ENCODE measurements around the gene KREMEN2. TPM values are rescaled to one million over a fixed set of nuclear protein-coding genes. Genes with fewer than 3 reads are reported as not detected.
A peak's percentile ranks its signal among the peaks of the same experiment; 100 is the strongest.

KREMEN2 gene
- total and polyA plus RNA-seq, 2 of the 13 experiments (the other 11 are each of a cell fraction or from before 2014, with no cell fraction given) = 0.48 to 1.2 TPM

GRCh38 chr16:3013491-3013951 lies 49.4 kb downstream of the KREMEN2 start:
- H3K79me2 ChIP-seq (ENCODE audit: insufficient read depth, low read length) = no peaks in the 10 kb centered on the region
- in situ Hi-C loops (cut with HindIII; ENCODE audit: extremely low pct_ligation_motif_present, low pct_unique_long_range_greater_than_20kb) = no loop called here
- H3K4me2 ChIP-seq (ENCODE audit: low read depth, low read length) = peak overlapping the region; percentile 55
- no peak for FAIRE-seq
- H3K27ac ChIP-seq (ENCODE audit: extremely low read length, insufficient read depth, low read length) = no peak overlapping the region
- ChIA-PET CTCF (ENCODE audit: low intra/inter-chr PET ratio, low total read pairs) (no interaction called here), POLR2A (interaction anchor here (14.2 to 18.8 kb wide), 2 partner anchors 5 to 9 kb away, joined by 750 read pairs; partner anchors contain the start of genes CLDN6, CLDN9, HCFC1R1 and THOC6)
- peak; percentile 52 for ATAC-seq
- no peaks in the 10 kb centered on the region for H3K36me3 ChIP-seq (replicated peaks in 1 of 2; ENCODE audit: control insufficient read depth in 1 of 2, insufficient read depth in 2 of 2, low read length in 2 of 2)
- no peak overlapping the region for H3K9ac ChIP-seq (ENCODE audit: insufficient read depth, low read depth, low read length)
- H2AFZ ChIP-seq (ENCODE audit: low read length) = no peak overlapping the region
- H3K4me1 ChIP-seq (ENCODE audit: insufficient read depth, low read length) = peaks cover 98% of the 10 kb centered on the region
- peak overlapping the region in 1 of 3 experiments; percentile 40; a peak in 1 of 6 replicates for H3K4me3 ChIP-seq (replicated peaks in 1 of 3; ENCODE audit: insufficient read depth in 1 of 3, low read depth in 2 of 3, low read length in 3 of 3)
- no TSS peak for BruUV-seq (replicated peaks)
- intact Hi-C loops (cut with micrococcal nuclease; ENCODE audit: unreplicated experiment) = no loop called here
- no peak for DNase-seq (ENCODE audit: low spot score)
- H4K20me1 ChIP-seq (ENCODE audit: insufficient read depth, low read length) = no peaks in the 10 kb centered on the region
- peaks cover 7 to 22% of the 10 kb centered on the region in 2 experiments; a peak in 4 of 5 replicates for H3K27me3 ChIP-seq (ENCODE audit: control insufficient read depth in 1 of 2, insufficient read depth in 2 of 2, low read length in 2 of 2)
- WGBS (ENCODE audit: low lambda C conversion rate) = 13% methylated on average over 3 of the region's 27 CpGs
- H3K9me3 ChIP-seq (ENCODE audit: low read length) = no peaks in the 10 kb centered on the region
- TF ChIP-seq KLF13 (CRISPR knock-in tag; IDR thresholded peaks at IDR 0.05) = no peak
- TF ChIP-seq CCAR2 (optimal IDR thresholded peaks at IDR 0.05; ENCODE audit: low read depth, low read length) = no peak
- peak; percentile 81 for TF ChIP-seq BHLHE40 (IDR thresholded peaks at IDR 0.05; ENCODE audit: low read length)
- TF ChIP-seq ZNF75D (CRISPR knock-in tag; IDR thresholded peaks at IDR 0.05; ENCODE audit: borderline replicate concordance) = no peak
- no peak for TF ChIP-seq DMTF1 (CRISPR knock-in tag; IDR thresholded peaks at IDR 0.05)
- TF ChIP-seq TERF1 (CRISPR knock-in tag; IDR thresholded peaks at IDR 0.05) = no peak
- TF ChIP-seq ADNP (CRISPR knock-in tag; IDR thresholded peaks at IDR 0.05) = no peak
- TF ChIP-seq SNAI1 (CRISPR knock-in tag; IDR thresholded peaks at IDR 0.05; ENCODE audit: borderline replicate concordance) = no peak
- peak; percentile 89 for TF ChIP-seq ZNF263 (CRISPR knock-in tag; IDR thresholded peaks at IDR 0.05)
- peak; percentile 53 for TF ChIP-seq ZBTB2 (CRISPR knock-in tag; IDR thresholded peaks at IDR 0.05; ENCODE audit: low read depth)
- TF ChIP-seq PHF8 (CRISPR knock-in tag; IDR thresholded peaks at IDR 0.05) = peak; percentile 34; the same call in 1 of the 2 replicates
- no peak for TF ChIP-seq ETS1 (CRISPR knock-in tag; IDR thresholded peaks at IDR 0.05)
- TF ChIP-seq REXO4 (CRISPR knock-in tag; IDR thresholded peaks at IDR 0.05; ENCODE audit: borderline replicate concordance) = 0 out of 2 replicates have a peak, but pooled peaks have one; percentile 2
- TF ChIP-seq ZEB1 (IDR thresholded peaks at IDR 0.05; ENCODE audit: insufficient replicate concordance, low read depth) = no peak
- TF ChIP-seq NONO (IDR thresholded peaks at IDR 0.05) = no peak
- 0 out of 2 replicates have a peak, but pooled peaks have one; percentile 24 for TF ChIP-seq NONO (CRISPR knock-in tag; conservative IDR thresholded peaks at IDR 0.05)
- TF ChIP-seq DBP (CRISPR knock-in tag; IDR thresholded peaks at IDR 0.05; ENCODE audit: not compliant biosample characterization) = no peak

All from HepG2 (cell line).